Esophagus muscularis mucosa (tissue), 4 donors: ENCODE data around the gene MAP1LC3B2. TPM values are rescaled to one million over a fixed set of nuclear protein-coding genes. Genes with fewer than 3 reads are reported as not detected.

Experiments used
- DNase-seq: peaks from one replicate; pipeline ENCODE4 v3.0.0-alpha.2; 2017; ENCODE audit errors: extremely low spot score
- H3K27ac ChIP-seq, 4 donors: fragments of 200-600 bp; sonication (generic); replicated peaks in 1 of 4; 1 replicate in 3 of 4; 2 replicates in 1 of 4; pipeline ENCODE4 v1.5.1; 2016 to 2019; ENCODE audit warnings: mild to moderate bottlenecking in 1 of 4
- H3K27me3 ChIP-seq, 4 donors: fragments of 200-600 bp; sonication (generic); one replicate each; pipeline versions ENCODE4 v1.5.1 to v1.6.0; 2016 to 2019
- H3K36me3 ChIP-seq, 4 donors: fragments of 200-600 bp; sonication (generic); one replicate each; pipeline ENCODE4 v1.5.1; 2016 to 2019
- H3K4me1 ChIP-seq, 4 donors: fragments of 200-600 bp; sonication (generic); one replicate each; pipeline ENCODE4 v1.5.1; 2016 to 2019
- H3K4me3 ChIP-seq, 4 donors: fragments of 200-600 bp; sonication (generic); 1 replicate in 2 of 4; 2 replicates in 2 of 4; pipeline ENCODE4 v1.5.1; 2016 to 2019; ENCODE audit warnings: mild to moderate bottlenecking in 4 of 4, moderate library complexity in 1 of 4
- H3K9me3 ChIP-seq, 4 donors: fragments of 200-600 bp; sonication (generic); 1 replicate in 3 of 4; 2 replicates in 1 of 4; pipeline ENCODE4 v1.5.1; 2016 to 2019
- EP300 ChIP-seq: sonication (generic); formaldehyde crosslinking; IDR thresholded peaks from one replicate; pipeline ENCODE4 v1.6.1; 2017; ENCODE audit warnings: antibody characterized with exemption
- POLR2A ChIP-seq: fragments of 450-650 bp; IDR thresholded peaks from one replicate; pipeline ENCODE4 v1.6.1; 2017; ENCODE audit warnings: antibody characterized with exemption, moderate library complexity, mild to moderate bottlenecking, low read depth
- POLR2AphosphoS5 ChIP-seq, 2 donors: sonication (generic); formaldehyde crosslinking; IDR thresholded peaks; one replicate each; pipeline ENCODE4 v1.6.1; 2017; ENCODE audit warnings: antibody characterized with exemption in 2 of 2
- WGBS: methylation state at CpG from one replicate; pipeline ENCODE4 v1.1.5; 2018; 5-methylcytosine and 5-hydroxymethylcytosine counted together
- intact Hi-C: fragments of 100-400 bp; cut with DNase I; formaldehyde crosslinking; loops from one replicate; pipeline ENCODE4 v1.15.1; 2023
- total RNA-seq, 4 donors: library from RNA; depleted of rRNA; stranded (reverse); fragments of >200 nt; gene quantifications; one replicate each; pipeline versions ENCODE4 v1.1.0 to v1.2.1, GENCODE V29; 2016
- TF ChIP-seq, protein P1 (sequence below), 3 experiments: fragments of 200-600 bp in 2 of 3; fragments of 450-650 bp in 1 of 3; sonication (generic) in 2 of 3; IDR thresholded peaks; one replicate each; pipeline ENCODE4 v1.5.1; 2017 to 2019; ENCODE audit warnings: antibody characterized with exemption in 3 of 3, mild to moderate bottlenecking in 2 of 3, moderate library complexity in 1 of 3

MAP1LC3B2 gene
- total RNA-seq, 4 donors from 2014 or later, result 0.83 to 3.0 (median 1.8) TPM; not detected in 1

GRCh38 chr12:116616536-116617248 is 57.5 kb downstream of the MAP1LC3B2 start:
- H3K27ac ChIP-seq, result no peak overlapping the region
- TF ChIP-seq POLR2AphosphoS5 (IDR thresholded peaks at IDR 0.05) (no peak), POLR2A (no peak), EP300 (no peak)
- TF ChIP-seq, protein P1, sequence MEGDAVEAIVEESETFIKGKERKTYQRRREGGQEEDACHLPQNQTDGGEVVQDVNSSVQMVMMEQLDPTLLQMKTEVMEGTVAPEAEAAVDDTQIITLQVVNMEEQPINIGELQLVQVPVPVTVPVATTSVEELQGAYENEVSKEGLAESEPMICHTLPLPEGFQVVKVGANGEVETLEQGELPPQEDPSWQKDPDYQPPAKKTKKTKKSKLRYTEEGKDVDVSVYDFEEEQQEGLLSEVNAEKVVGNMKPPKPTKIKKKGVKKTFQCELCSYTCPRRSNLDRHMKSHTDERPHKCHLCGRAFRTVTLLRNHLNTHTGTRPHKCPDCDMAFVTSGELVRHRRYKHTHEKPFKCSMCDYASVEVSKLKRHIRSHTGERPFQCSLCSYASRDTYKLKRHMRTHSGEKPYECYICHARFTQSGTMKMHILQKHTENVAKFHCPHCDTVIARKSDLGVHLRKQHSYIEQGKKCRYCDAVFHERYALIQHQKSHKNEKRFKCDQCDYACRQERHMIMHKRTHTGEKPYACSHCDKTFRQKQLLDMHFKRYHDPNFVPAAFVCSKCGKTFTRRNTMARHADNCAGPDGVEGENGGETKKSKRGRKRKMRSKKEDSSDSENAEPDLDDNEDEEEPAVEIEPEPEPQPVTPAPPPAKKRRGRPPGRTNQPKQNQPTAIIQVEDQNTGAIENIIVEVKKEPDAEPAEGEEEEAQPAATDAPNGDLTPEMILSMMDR (IDR thresholded peaks at IDR 0.05), result no peak
- H3K36me3 ChIP-seq, result no peaks in the 10 kb centered on the region
- DNase-seq, result no peak
- H3K27me3 ChIP-seq, result no peaks in the 10 kb centered on the region
- intact Hi-C loops, result no loop called here
- no peak overlapping the region for H3K4me3 ChIP-seq
- WGBS, result 80% methylated on average over 12 of the region's 12 CpGs
- no peaks in the 10 kb centered on the region for H3K9me3 ChIP-seq
- peaks cover 7 to 13% (median 10%) of the 10 kb centered on the region in 4 donors for H3K4me1 ChIP-seq

GRCh38 chr12:116619246-116619645 is 60.1 kb downstream of the MAP1LC3B2 start:
- Histone ChIP-seq H3K4me1 (peaks cover 7 to 13% (median 10%) of the 10 kb centered on the region in 4 donors), H3K4me3 (no peak overlapping the region), H3K9me3 (peaks cover 0 to 17% (median 6%) of the 10 kb centered on the region in 4 donors), H3K36me3 (no peaks in the 10 kb centered on the region), H3K27ac (no peak overlapping the region), H3K27me3 (no peaks in the 10 kb centered on the region)
- DNase-seq, result no peak
- WGBS, result 73% methylated on average over 3 of the region's 3 CpGs
- TF ChIP-seq POLR2AphosphoS5 (IDR thresholded peaks at IDR 0.05), result no peak
- TF ChIP-seq POLR2A, result no peak
- TF ChIP-seq, protein P1 (IDR thresholded peaks at IDR 0.05), result no peak
- no peak for TF ChIP-seq EP300
- intact Hi-C loops, result no loop called here

DNA sequence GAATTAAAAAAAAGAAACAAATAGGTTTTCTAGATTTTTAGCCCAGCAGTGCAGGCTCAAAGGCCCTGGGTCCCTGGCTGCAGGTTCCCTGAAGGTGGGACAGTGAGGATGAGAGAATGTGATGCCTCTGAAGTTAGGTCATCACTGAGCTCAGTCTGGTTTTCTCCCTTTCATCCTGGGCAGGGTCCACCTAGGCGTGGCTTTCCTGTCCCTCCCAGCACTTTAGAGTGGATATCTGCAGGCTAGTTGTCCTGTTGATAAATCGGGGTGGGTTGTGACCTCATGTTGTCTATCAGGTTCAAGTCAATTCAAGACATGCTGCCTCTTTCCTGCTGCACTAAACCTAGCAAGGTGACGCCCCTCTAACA is 60.9 kb downstream of the MAP1LC3B2 start:
- peaks cover 0 to 19% (median 6%) of the 10 kb centered on the region in 4 donors for H3K9me3 ChIP-seq
- TF ChIP-seq EP300 (no peak), POLR2AphosphoS5 (IDR thresholded peaks at IDR 0.05) (no peak), POLR2A (no peak)
- TF ChIP-seq, protein P1 (IDR thresholded peaks at IDR 0.05), result no peak
- no peak overlapping the region for H3K27ac ChIP-seq
- intact Hi-C loops, result no loop called here
- DNase-seq, result no peak
- no peaks in the 10 kb centered on the region for H3K27me3 ChIP-seq
- peaks cover 7 to 13% (median 10%) of the 10 kb centered on the region in 4 donors for H3K4me1 ChIP-seq
- no peaks in the 10 kb centered on the region for H3K36me3 ChIP-seq
- 90% methylated on average over 3 of the region's 3 CpGs for WGBS
- H3K4me3 ChIP-seq, result no peak overlapping the region

DNA sequence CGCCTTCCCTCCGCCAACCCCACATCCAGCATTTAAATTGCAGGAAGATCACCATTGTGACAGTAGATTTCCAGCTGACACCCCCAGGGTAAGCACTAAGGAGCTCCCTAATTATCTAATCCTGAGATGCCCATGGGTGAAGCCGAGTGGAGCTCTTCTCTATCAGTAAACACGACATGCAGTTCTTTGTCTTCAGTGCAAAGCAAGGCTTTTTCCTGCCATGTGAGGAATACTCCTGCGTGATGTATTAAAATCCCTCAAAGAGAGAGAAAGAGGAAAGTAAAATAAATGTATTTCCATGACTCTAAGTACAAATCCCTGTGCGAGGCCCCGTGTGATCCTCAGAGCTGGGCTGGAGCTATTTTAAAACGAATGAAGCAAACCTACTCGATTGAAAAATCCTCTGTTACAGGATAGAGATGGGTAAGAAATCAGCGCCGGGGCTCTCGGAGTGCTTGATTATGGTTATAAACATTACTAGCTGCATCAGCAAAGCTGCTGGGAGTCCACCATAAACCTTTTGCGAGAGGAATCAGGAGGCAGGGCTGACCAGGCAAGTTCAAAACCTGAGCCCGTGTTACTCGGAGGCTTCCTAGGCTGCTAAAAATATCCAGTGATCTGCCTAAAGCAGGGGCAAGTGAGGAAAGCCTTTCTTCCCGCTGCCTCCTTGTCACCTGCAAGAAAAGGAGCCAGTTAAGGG is 61.5 kb downstream of the MAP1LC3B2 start:
- TF ChIP-seq, protein P1 (IDR thresholded peaks at IDR 0.05), result no peak
- no peak for TF ChIP-seq POLR2A
- no peak for TF ChIP-seq POLR2AphosphoS5 (IDR thresholded peaks at IDR 0.05)
- TF ChIP-seq EP300, result no peak
- H3K4me1 ChIP-seq, result peaks cover 7 to 13% (median 10%) of the 10 kb centered on the region in 4 donors
- no peak for DNase-seq
- H3K4me3 ChIP-seq, result no peak overlapping the region
- intact Hi-C loops, result no loop called here
- H3K9me3 ChIP-seq, result peaks cover 0 to 19% (median 6%) of the 10 kb centered on the region in 4 donors
- no peak overlapping the region for H3K27ac ChIP-seq
- WGBS, result 41% methylated on average over 15 of the region's 16 CpGs
- H3K27me3 ChIP-seq, result no peaks in the 10 kb centered on the region
- no peaks in the 10 kb centered on the region for H3K36me3 ChIP-seq
